OCI-LY1 (cell line): ENCODE results near the gene RASA2.

Experiments
- H2AFZ ChIP-seq: fragments of 200-600 bp; sonication (generic), shearing (Covaris generic); 2 replicates; pipeline ENCODE4 v1.6.0; 2014; ENCODE audit warnings: antibody characterized with exemption, mild to moderate bottlenecking, low read length
- H3F3A ChIP-seq: fragments of 200-600 bp; sonication (generic), shearing (Covaris generic); 2 replicates; pipeline ENCODE4 v1.6.0; 2014; ENCODE audit warnings: mild to moderate bottlenecking, antibody characterized with exemption, low read length, moderate library complexity; ENCODE audit not compliant: insufficient read depth
- H3K27ac ChIP-seq: fragments of 200-600 bp; sonication (generic); 2 replicates; pipeline ENCODE4 v1.5.1; 2014; ENCODE audit warnings: low read length, mixed run types, mild to moderate bottlenecking, low read depth; ENCODE audit not compliant: poor library complexity, severe bottlenecking
- H3K27me3 ChIP-seq: fragments of 200-600 bp; sonication (generic); 2 replicates; pipeline ENCODE4 v1.6.0; 2014; ENCODE audit warnings: antibody characterized with exemption, mild to moderate bottlenecking, low read length, moderate library complexity; ENCODE audit not compliant: insufficient read depth
- H3K36me3 ChIP-seq: fragments of 200-600 bp; sonication (generic); 2 replicates; pipeline ENCODE4 v1.6.1; 2014; ENCODE audit warnings: mild to moderate bottlenecking, antibody characterized with exemption, low read length, moderate library complexity, mixed read lengths; ENCODE audit not compliant: insufficient read depth
- H3K4me1 ChIP-seq: fragments of 200-600 bp; sonication (generic); 2 replicates; pipeline ENCODE4 v1.5.1; 2014; ENCODE audit warnings: mild to moderate bottlenecking, low read length, moderate library complexity; ENCODE audit not compliant: insufficient read depth, severe bottlenecking
- H3K4me2 ChIP-seq: fragments of 200-600 bp; sonication (generic), shearing (Covaris generic); 2 replicates; pipeline ENCODE4 v1.6.1; 2014; ENCODE audit warnings: low read length
- H3K4me3 ChIP-seq: fragments of 200-600 bp; sonication (generic); 2 replicates; pipeline ENCODE4 v1.5.1; 2014; ENCODE audit warnings: low read length, low read depth, mild to moderate bottlenecking, mixed read lengths; ENCODE audit not compliant: poor library complexity, severe bottlenecking
- H3K79me2 ChIP-seq: fragments of 200-600 bp; shearing (Covaris generic); 2 replicates; pipeline ENCODE4 v1.6.1; 2016; ENCODE audit warnings: mixed run types, low read length, mixed read lengths; ENCODE audit not compliant: insufficient read depth
- H3K9ac ChIP-seq: fragments of 200-600 bp; sonication (generic), shearing (Covaris generic); 2 replicates; pipeline ENCODE4 v1.6.1; 2014; ENCODE audit warnings: mild to moderate bottlenecking, low read length, mixed read lengths
- H3K9me2 ChIP-seq: fragments of 200-600 bp; sonication (generic), shearing (Covaris generic); 2 replicates; pipeline ENCODE4 v1.6.1; 2014; ENCODE audit warnings: low read depth, mild to moderate bottlenecking, low read length, mixed read lengths
- H3K9me3 ChIP-seq: fragments of 200-600 bp; shearing (Covaris generic); 2 replicates; pipeline ENCODE4 v1.6.1; 2014; ENCODE audit warnings: low read length, mixed read lengths
- H4K20me1 ChIP-seq: fragments of 200-600 bp; sonication (generic), shearing (Covaris generic); 2 replicates; pipeline ENCODE4 v1.6.0; 2016; ENCODE audit warnings: mild to moderate bottlenecking, low read length; ENCODE audit not compliant: insufficient read depth
- EZH2 ChIP-seq: fragments of 200-600 bp; sonication (generic), shearing (Covaris generic); IDR thresholded peaks from 2 replicates; pipeline ENCODE4 v1.8.0; 2017; ENCODE audit warnings: borderline replicate concordance, mixed run types, mild to moderate bottlenecking, antibody characterized with exemption, low read length, moderate library complexity, mixed read lengths
- TF ChIP-seq, protein P1 (sequence below): fragments of 200-600 bp; sonication (generic), shearing (Covaris generic); IDR thresholded peaks from 2 replicates; pipeline ENCODE4 v1.5.1; 2017; ENCODE audit warnings: mild to moderate bottlenecking, antibody characterized with exemption, low read length, moderate library complexity, mixed read lengths

The RASA2 gene

GRCh38 chr3:141485641-141486495 lies 959 bp upstream of the RASA2 start:
- TF ChIP-seq EZH2, result no peak
- TF ChIP-seq, protein P1, sequence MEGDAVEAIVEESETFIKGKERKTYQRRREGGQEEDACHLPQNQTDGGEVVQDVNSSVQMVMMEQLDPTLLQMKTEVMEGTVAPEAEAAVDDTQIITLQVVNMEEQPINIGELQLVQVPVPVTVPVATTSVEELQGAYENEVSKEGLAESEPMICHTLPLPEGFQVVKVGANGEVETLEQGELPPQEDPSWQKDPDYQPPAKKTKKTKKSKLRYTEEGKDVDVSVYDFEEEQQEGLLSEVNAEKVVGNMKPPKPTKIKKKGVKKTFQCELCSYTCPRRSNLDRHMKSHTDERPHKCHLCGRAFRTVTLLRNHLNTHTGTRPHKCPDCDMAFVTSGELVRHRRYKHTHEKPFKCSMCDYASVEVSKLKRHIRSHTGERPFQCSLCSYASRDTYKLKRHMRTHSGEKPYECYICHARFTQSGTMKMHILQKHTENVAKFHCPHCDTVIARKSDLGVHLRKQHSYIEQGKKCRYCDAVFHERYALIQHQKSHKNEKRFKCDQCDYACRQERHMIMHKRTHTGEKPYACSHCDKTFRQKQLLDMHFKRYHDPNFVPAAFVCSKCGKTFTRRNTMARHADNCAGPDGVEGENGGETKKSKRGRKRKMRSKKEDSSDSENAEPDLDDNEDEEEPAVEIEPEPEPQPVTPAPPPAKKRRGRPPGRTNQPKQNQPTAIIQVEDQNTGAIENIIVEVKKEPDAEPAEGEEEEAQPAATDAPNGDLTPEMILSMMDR, result no peak
- Histone ChIP-seq H3K79me2 (peaks cover 23% of the 10 kb centered on the region), H3K36me3 (peaks cover 8% of the 10 kb centered on the region; the same call in 1 of the 2 replicates), H4K20me1 (peaks cover 3% of the 10 kb centered on the region; the same call in 1 of the 2 replicates), H3K27me3 (no peaks in the 10 kb centered on the region), H3K4me1 (peaks cover 33% of the 10 kb centered on the region), H3K27ac (no peak overlapping the region), H3K4me2 (peak overlapping the region; percentile 86), H3K9ac (peak overlapping the region; percentile 50; the same call in 1 of the 2 replicates), H3K9me2 (no peaks in the 10 kb centered on the region), H3K4me3 (peak overlapping the region; percentile 58), H3F3A (0 out of 2 replicates have a peak, but pooled peaks cover 4% of the 10 kb centered on the region), H2AFZ (peak overlapping the region; percentile 28; the same call in 1 of the 2 replicates), H3K9me3 (no peaks in the 10 kb centered on the region)

DNA sequence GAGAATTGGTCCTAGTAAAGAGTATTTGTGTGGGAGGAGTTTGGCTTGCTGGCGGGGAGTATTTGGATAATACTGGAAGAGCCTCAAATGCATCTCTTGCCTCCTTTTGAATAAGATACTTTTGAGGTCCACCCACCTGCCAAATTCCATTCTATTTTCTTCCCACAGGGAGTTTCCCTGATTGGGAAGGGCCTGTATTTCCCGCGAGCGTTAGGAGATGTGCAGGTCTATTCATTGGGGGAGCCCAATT lies 406 bp upstream of the RASA2 start:
- TF ChIP-seq, protein P1, result no peak
- TF ChIP-seq EZH2, result no peak

DNA sequence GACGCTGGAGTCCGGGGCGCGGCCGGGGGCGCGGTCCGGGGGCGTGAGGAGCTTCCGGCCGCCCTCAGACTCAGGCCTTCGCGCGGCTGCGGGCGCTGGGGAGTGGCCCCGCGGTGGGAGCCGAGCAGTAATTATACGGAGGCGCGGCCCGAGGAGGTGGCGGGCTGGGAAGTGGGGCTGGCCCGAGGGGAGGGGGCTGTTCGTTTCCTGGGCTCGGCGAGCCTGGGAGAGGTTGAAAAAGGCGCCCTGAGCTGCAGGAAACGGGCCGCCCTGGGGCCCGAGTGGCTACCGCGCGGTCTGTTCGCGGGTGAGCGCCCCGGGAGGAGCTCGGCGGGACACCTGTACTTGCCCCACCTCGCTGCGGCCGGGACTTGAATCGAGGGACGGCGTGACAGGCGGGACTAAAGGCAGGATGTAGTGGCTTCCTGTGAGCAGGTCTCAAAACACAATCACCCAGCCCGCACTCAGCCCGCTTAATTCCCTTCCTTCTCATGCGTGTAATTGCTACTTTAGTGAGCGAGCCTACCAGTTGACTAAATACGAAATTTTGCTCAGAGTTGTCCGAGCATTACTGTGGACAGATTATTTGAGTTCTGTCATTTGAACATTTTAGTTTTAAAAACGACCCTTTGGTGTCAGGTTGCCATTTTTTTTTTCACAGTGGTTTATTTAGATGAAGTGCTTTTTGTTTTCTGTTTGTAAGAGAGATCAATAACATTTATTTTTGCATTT lies 860 bp downstream of the RASA2 start:
- TF ChIP-seq EZH2, result no peak
- TF ChIP-seq, protein P1, result no peak
- peak overlapping the region; percentile 50 for H3K27ac ChIP-seq
- H3K36me3 ChIP-seq, result peaks cover 10% of the 10 kb centered on the region; the same call in 1 of the 2 replicates
- H3K4me1 ChIP-seq, result peaks cover 33% of the 10 kb centered on the region
- H3K79me2 ChIP-seq, result peaks cover 42% of the 10 kb centered on the region
- no peaks in the 10 kb centered on the region for H3K9me2 ChIP-seq
- peak overlapping the region; percentile 38; the same call in 1 of the 2 replicates for H2AFZ ChIP-seq
- peak overlapping the region; percentile 78 for H3K4me3 ChIP-seq
- peaks cover 4% of the 10 kb centered on the region; the same call in 1 of the 2 replicates for H4K20me1 ChIP-seq
- no peaks in the 10 kb centered on the region for H3K27me3 ChIP-seq
- H3F3A ChIP-seq, result 0 out of 2 replicates have a peak, but pooled peaks cover 4% of the 10 kb centered on the region
- no peaks in the 10 kb centered on the region for H3K9me3 ChIP-seq
- peak overlapping the region; percentile 79 for H3K9ac ChIP-seq
- H3K4me2 ChIP-seq, result peak overlapping the region; percentile 78

More for the DNA sequence above, 406 bp upstream of the RASA2 start:
- Histone ChIP-seq H3K27me3 (no peaks in the 10 kb centered on the region), H3K79me2 (peaks cover 29% of the 10 kb centered on the region), H3K36me3 (peaks cover 10% of the 10 kb centered on the region; the same call in 1 of the 2 replicates), H4K20me1 (peaks cover 3% of the 10 kb centered on the region; the same call in 1 of the 2 replicates), H3K4me2 (peak overlapping the region; percentile 86), H3K27ac (no peak overlapping the region), H3K4me1 (peaks cover 33% of the 10 kb centered on the region), H3K9me3 (no peaks in the 10 kb centered on the region), H2AFZ (peak overlapping the region; percentile 73; the same call in 1 of the 2 replicates), H3F3A (0 out of 2 replicates have a peak, but pooled peaks cover 4% of the 10 kb centered on the region), H3K9ac (peak overlapping the region; percentile 50; the same call in 1 of the 2 replicates), H3K9me2 (no peaks in the 10 kb centered on the region), H3K4me3 (peak overlapping the region; percentile 58)
